Amniotic epithelial cell (primary cell): ENCODE data around the gene SUV39H2.
A peak's percentile ranks its signal among the peaks of the same experiment; 100 is the strongest.
"Not testable (repeated sequence)": the region's sequence is repeated elsewhere in the genome, so short reads cannot be mapped to it uniquely, and the experiment has no call there.

Experiments used
- DNase-seq: peaks from one replicate; pipeline ENCODE4 v3.0.0-alpha.2; 2010; ENCODE audit warnings: low read depth

SUV39H2 gene, protein sequence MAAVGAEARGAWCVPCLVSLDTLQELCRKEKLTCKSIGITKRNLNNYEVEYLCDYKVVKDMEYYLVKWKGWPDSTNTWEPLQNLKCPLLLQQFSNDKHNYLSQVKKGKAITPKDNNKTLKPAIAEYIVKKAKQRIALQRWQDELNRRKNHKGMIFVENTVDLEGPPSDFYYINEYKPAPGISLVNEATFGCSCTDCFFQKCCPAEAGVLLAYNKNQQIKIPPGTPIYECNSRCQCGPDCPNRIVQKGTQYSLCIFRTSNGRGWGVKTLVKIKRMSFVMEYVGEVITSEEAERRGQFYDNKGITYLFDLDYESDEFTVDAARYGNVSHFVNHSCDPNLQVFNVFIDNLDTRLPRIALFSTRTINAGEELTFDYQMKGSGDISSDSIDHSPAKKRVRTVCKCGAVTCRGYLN

GRCh38 chr10:14878266-14879123, at the start of gene SUV39H2:
Gene SUV39H2, plus strand, starts transcription at chr10:14878866. Its CDS starts 23 bp downstream, at chr10:14878889.
- peak; percentile 88 for DNase-seq

GRCh38 chr10:14833106-14833505, 45.6 kb upstream of the SUV39H2 start:
- no peak for DNase-seq

- DNase-seq, result no peak
These were observed 42.5 kb upstream of the SUV39H2 start for GRCh38 chr10:14836208-14836607.

DNA sequence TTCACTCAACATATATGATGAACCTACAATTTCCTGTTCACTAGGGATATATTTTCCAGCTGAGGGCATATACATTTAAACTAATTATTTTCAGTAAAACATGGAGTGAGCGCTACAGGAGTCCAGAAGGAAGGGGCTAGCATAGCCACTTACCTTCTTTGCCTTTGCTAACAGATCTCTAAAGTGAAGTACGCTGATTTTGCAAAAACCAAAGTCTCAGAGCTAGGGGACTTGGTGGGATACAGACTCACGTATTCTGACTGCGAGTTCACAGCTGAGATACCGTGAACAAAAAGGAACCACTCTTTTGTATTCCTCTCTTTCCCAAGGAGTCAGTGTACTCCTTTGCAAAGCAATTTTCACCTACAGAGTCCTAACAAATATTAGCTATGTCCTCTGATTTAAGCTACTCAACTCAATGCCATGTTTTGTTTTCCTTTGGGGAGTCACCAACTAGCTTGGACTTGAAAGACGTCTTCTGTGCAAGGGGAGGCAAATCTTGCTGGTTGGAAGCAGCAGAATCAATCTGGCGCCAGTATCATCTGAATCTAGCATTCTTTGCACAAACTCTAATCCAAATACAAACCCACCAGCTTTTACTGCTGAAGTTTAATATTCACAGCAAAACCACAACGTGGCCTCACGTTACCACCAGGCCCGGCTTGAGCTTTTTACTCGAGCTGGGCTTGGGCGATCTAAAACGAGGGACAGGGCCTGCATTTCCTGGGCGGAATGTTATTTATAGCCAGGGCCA, 41.5 kb upstream of the SUV39H2 start:
- DNase-seq, result no peak

- peak; percentile 98 for DNase-seq
These were observed 40.7 kb upstream of the SUV39H2 start, which contains the start of the genes CDNF, HSPA14 and MSANTD7 for GRCh38 chr10:14837757-14838581. Gene CDNF, minus strand, starts transcription at chr10:14838037. Its CDS starts 91 bp downstream, at chr10:14837946. Gene HSPA14, plus strand, starts transcription at chr10:14838306. Its CDS starts 97 bp downstream, at chr10:14838403. Gene MSANTD7, plus strand, starts transcription at chr10:14838306. Its CDS starts 3,979 bp downstream, at chr10:14842285.

GRCh38 chr10:14838582-14839304, 39.9 kb upstream of the SUV39H2 start:
- DNase-seq, result no peak

- DNase-seq, result no peak
These were observed 39.4 kb upstream of the SUV39H2 start for GRCh38 chr10:14839305-14839695.

GRCh38 chr10:14840178-14840577, 38.5 kb upstream of the SUV39H2 start:
- no peak for DNase-seq

GRCh38 chr10:14843327-14843988, 35.2 kb upstream of the SUV39H2 start:
- no peak for DNase-seq

DNA sequence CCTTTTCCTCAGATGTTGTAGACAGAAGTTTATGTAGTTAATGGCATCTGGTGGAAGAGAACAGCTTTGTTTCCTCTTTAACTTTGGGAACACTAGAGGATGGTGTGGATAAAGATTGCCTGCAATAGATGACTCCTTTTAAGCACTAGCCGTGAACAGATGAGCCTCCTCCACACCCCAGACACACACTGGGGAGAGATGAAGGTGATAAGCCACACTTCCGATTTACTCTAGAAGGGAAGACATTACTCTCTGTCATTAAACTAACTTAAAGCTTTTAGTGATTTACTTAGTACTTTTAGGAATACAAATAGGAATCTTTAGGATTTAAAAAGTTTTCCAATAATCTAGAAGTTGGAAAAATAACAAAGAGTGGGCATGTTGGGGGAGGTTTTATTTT, 33.7 kb upstream of the SUV39H2 start:
- DNase-seq, result no peak

DNA sequence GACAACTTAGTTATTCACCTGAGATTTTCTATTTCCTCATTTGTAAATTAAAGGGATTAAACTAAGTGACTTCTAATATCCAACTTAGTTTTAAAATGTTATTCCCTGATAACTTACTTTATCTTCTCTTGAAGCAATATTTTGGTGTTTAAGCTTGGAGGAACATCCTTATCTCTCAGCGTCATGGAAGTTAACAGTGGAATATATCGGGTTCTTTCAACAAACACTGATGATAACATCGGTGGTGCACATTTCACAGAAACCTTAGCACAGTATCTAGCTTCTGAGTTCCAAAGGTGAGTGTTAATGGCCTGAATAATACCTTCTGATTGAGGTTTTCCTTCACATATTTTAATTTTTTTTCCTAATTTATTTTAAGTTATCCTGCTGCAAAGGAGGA, 26.4 kb upstream of the SUV39H2 start:
- DNase-seq, result no peak

GRCh38 chr10:14855453-14855852, 23.2 kb upstream of the SUV39H2 start:
- DNase-seq, result no peak

- no peak for DNase-seq
These were observed 20.2 kb upstream of the SUV39H2 start for GRCh38 chr10:14858338-14858960.

DNA sequence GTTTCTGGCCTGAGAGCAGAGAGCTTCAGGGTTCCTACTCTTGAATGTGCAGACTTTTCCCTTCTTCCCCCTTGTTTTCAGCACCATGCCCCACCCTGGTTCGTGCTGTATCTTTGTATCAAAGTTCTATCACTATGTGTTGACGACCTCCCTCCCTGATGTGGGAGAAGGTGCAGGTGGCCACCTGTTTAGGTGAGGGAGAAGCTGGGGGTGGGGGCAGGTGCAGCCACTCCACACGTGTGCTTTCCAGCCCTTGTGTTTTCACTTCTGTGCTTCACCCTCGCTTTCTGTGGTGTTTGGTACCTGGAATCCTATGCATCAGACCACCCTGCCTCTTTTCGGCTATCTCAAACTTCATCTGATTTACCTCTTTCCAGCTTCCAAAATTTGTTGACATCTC, 19.6 kb upstream of the SUV39H2 start:
- DNase-seq, result no peak

DNA sequence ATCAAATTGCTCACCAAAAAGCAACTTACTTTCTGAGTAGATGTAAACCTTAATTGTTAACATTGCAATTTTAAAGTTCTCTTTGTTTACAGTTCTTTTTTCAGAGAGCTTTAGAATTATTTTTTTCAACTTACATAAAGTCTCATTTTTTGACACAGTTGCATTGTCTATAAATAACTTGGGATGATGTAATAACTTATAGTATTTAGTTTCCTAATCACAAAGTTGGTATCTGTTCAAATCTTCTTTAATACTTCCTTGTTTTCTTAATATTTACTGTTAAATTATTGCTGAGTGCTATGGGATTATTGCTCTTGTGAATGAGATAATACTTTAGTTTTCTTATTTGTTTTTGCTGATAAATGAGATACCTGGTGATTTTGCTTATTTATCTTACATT, 18.9 kb upstream of the SUV39H2 start:
- no peak for DNase-seq

DNA sequence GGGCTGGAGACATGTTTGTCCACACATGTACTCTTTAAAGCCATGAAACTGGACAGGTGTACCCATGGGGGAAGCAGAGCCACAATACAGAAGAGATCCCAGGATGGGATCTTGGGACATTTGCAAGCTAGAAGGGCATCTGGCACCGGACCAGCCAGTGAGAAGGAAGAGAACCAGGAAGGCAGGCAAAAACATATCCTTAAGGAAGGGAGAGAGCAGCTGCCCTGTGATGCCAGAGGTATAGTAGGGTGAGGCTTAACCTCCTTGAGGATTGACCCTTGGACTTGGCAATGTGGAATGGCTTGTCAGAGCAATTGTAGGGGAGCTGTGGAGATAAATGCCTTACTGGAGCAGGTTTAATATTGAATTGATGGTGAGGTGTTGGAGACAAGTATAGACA, 17.9 kb upstream of the SUV39H2 start:
- no peak for DNase-seq

DNA sequence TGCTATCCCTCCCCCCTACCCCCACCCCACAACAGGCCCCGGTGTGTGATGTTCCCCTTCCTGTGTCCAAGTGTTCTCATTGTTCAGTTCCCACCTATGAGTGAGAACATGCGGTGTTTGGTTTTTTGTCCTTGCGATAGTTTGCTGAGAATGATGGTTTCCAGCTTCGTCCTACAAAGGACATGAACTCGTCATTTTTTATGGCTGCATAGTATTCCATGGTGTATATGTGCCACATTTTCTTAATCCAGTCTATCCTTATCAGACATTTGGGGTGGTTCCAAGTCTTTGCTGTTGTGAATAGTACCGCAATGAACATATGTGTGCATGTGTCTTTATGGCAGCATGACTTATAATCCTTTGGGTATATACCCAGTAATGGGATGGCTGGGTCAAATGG, 14.2 kb upstream of the SUV39H2 start:
- not testable (repeated sequence) for DNase-seq

DNA sequence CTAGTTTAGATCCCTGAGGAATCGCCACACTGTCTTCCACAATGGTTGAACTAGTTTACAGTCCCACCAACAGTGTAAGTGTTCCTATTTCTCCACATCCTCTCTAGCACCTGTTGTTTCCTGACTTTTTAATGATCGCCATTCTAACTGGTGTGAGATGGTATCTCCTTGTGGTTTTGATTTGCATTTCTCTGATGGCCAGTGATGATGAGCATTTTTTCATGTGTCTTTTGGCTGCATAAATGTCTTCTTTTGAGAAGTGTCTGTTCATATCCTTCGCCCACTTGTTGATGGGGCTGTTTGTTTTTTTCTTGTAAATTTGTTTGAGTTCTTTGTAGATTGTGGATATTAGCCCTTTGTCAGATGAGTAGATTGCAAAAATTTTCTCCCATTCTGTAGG, 13.8 kb upstream of the SUV39H2 start:
- DNase-seq, result not testable (repeated sequence)

- peak; percentile 67 for DNase-seq
These were observed 5.4 kb upstream of the SUV39H2 start for GRCh38 chr10:14873090-14873760.
